ENCODE measurements around the gene NR2F2. TPM values are rescaled to one million over a fixed set of nuclear protein-coding genes. Genes with fewer than 3 reads are reported as not detected.
A peak's percentile ranks its signal among the peaks of the same experiment; 100 is the strongest.

The NR2F2 gene
- total RNA-seq, 2 donors from 2014 or later, result 41.2 to 43.5 TPM

DNA sequence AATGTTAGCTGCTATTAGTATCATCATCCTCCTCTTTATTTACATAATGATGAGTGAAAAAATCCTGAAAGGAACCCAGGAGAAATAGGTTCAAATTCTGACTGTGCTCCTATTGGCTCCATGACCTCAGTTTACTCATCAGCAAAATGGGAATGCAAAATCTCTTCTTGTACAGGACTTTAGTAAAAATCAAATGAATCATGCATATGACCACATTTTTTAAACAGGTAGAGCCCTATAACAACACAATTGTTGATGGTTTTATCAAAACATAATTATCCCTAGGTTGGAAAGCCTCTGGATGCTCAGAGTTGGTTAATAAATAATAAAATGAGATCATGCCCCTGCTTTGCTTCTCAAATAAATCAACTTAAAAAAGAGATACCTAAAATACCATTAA lies 16.0 kb upstream of the NR2F2 start:
- DNase-seq, result no peak
- intact Hi-C loops (cut with DNase I), result loop anchor here in 1 of 2 donors (10.0 kb wide), 1 partner anchor 560 kb away; no protein-coding TSS in a partner anchor
- no peak for ATAC-seq

DNA sequence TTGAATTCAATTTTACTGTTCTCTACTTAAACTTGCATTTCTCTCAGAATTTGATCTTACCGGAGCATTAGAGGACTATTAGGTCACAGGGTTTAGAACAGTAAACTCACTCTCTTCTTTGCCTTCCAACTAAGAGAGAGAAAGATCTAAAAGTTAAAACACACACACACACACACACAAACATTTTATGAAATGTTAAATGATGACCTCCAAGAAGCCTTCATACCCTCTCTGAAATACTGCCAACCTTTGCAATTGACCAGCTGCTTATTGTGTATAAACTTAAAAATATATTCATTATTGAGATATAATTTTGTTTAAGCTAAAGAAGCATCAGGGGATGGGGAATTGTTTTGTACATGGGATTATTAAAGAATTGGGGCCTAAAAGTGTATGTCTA lies 15.5 kb upstream of the NR2F2 start:
- ATAC-seq (no peak), DNase-seq (no peak)
- intact Hi-C loops (cut with DNase I), result loop anchor here in 1 of 2 donors (10.0 kb wide), 1 partner anchor 560 kb away; no protein-coding TSS in a partner anchor

GRCh38 chr15:96316953-96317629 lies 13.4 kb upstream of the NR2F2 start:
- intact Hi-C loops (cut with DNase I), result loop anchor here in 1 of 2 donors (10.0 kb wide), 1 partner anchor 562 kb away; no protein-coding TSS in a partner anchor
- DNase-seq, result no peak
- peak; percentile 35 to 62 for ATAC-seq

DNA sequence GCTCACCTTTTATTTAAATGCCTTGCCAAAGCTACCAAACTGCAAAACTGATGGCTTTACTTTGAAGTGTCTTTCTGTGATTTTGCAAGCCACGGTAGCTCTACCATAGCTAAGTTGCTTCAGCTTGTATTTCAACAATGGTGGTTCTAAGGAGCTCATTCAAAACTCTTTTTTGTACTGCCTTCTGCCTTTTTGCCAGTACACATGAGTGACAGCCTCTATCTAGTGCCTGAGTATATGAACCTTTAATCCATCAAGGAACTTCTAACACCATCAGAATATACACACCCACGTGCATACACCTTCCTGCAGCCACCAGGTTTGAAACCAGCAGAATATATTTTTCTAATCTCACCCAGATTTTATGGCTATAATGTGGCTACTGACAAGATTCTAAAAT lies 10.4 kb upstream of the NR2F2 start:
- DNase-seq (no peak), ATAC-seq (no peak)
- intact Hi-C loops (cut with DNase I), result loop anchor here (5.0 to 10.0 kb wide), 2 partner anchors 268 to 1055 kb away; no protein-coding TSS in a partner anchor

GRCh38 chr15:96320703-96321638 lies 9.5 kb upstream of the NR2F2 start:
- ATAC-seq (peak; percentile 3 to 6), DNase-seq (peak; percentile 39)
- intact Hi-C loops (cut with DNase I), result loop anchor here (5.0 to 10.0 kb wide), 2 partner anchors 269 to 1056 kb away; no protein-coding TSS in a partner anchor

- peak; percentile 46 for DNase-seq
- peak; percentile 35 to 55 for ATAC-seq
- intact Hi-C loops (cut with DNase I), result loop anchor here (5.0 to 10.0 kb wide), 2 partner anchors 270 to 1057 kb away; no protein-coding TSS in a partner anchor
Observed at GRCh38 chr15:96321639-96322535, 8.6 kb upstream of the NR2F2 start.

- ATAC-seq (peak; percentile 29 to 32), DNase-seq (peak; percentile 61)
- intact Hi-C loops (cut with DNase I), result loop anchor here (5.0 to 10.0 kb wide), 2 partner anchors 270 to 1058 kb away; no protein-coding TSS in a partner anchor
Observed at GRCh38 chr15:96322536-96323318, 7.8 kb upstream of the NR2F2 start.

DNA sequence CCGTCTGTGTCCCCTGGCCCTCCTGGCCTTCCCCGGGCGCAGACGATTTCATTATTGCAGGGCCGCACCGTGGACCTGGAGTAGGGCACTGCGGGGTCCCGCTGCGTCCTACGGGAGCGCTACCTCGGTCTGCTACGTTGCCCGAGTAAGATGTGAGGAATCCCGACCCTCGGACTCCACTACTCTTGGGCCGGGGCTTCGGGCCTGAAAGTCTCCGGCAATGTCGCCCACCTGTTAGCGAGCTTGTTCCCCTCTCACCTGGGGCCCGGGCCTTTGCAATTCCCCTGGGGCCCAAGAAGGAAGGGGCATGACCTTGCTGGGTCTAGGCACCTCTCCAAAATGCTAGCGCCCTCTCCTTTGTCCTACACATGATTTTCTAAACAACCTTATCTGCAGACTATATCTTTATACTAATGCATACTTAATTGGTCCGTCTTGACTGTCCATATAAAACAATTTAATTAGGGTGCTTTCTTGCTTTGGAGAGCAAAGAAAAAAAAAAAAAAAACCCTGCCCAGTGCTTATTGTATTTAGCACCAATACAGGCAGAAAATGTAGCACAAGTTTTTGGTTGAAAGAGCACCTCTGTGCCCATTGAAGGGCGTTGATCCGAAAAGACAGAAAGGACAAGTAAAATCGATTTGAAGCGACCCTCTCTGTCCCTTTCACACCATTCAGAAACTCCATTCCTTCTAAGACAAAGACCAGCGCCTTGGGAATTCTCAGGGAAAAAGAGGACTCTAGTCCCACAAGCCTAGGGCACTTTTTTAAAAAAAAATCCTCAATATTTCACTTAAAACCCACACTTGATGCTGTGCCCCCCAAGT lies 7.0 kb upstream of the NR2F2 start:
- ATAC-seq, result no peak
- no peak for DNase-seq
- intact Hi-C loops (cut with DNase I), result loop anchor here (5.0 to 10.0 kb wide), 2 partner anchors 271 to 1059 kb away; no protein-coding TSS in a partner anchor

DNA sequence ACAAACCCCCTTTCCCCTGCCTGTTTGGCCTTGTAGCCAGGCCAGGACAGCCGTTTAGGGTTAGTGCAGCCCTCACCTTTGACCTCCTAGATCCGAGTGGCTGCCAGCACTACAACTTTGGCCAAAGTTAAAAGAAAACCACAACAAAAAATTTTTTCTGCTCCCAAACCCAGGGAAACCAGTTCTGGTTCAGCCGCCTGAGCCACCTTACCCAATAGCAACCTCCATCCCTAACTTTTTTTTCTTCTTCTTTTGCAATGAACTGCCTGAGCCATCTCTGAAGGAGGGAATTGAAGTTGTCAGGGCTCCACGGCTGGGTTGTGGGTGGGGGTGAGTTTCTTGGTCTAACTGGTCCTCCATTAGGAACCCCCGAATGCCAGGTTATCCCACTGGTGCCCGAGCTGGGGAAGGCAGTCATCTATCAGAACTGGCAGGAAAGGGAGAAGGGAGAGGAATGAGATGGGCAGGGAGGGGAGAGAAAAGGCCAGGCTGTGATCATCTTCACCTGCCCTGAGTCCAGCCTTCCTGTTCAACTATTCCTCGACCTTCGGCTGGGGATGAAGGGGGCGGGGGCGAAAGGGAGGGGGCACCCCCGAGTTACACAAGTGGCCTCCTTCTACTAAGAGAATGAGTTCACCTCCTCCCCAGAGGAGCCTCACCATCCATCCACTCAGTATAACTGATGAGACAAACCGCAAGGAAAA lies 6.2 kb upstream of the NR2F2 start:
- peak; percentile 46 for DNase-seq
- no peak for ATAC-seq

DNA sequence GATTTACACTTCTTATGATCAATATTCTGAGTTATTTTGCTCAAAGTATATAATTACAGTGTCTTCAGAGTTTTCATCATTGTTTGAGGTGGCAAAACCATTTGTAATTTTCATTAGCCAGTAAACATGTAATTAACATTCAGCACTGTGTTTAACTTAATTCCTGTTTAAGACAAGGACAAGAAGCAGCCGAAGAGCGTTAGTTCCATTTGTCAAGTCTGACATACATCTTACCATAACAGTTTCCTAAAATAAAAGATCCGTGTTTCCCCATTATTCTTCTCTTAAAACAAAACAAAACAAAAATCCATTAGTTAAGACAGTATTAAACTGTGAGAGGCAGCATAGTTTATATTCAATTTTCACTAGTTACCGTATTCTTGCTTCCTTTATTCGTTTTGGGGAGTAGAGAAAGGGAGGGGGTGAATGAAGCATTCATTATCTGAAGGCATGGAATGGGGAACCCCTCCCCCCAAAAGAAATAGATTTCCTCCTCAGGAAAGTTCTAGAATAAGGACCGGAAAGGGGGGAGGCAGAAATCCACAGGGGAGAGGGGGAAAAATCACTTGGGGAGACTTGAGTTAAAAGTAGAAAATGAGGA lies 5.5 kb upstream of the NR2F2 start:
- ATAC-seq (no peak), DNase-seq (no peak)
- intact Hi-C loops (cut with DNase I), result loop anchor here (5.0 to 10.0 kb wide), 2 partner anchors 273 to 1060 kb away; no protein-coding TSS in a partner anchor

More for the DNA sequence above, 6.2 kb upstream of the NR2F2 start:
- intact Hi-C loops (cut with DNase I), result loop anchor here (5.0 to 10.0 kb wide), 2 partner anchors 272 to 1060 kb away; no protein-coding TSS in a partner anchor

- DNase-seq (no peak), ATAC-seq (no peak)
- intact Hi-C loops (cut with DNase I), result loop anchor here in 1 of 2 donors (10.0 kb wide), 1 partner anchor 1061 kb away; no protein-coding TSS in a partner anchor
Observed at GRCh38 chr15:96325541-96326327, 4.8 kb upstream of the NR2F2 start.

- intact Hi-C loops (cut with DNase I), result loop anchor here in 1 of 2 donors (10.0 kb wide), 1 partner anchor 1062 kb away; no protein-coding TSS in a partner anchor
- peak; percentile 52 for DNase-seq
- ATAC-seq, result peak; percentile 7 to 27
Observed at GRCh38 chr15:96326328-96327154, 4.0 kb upstream of the NR2F2 start.

- peak; percentile 29 to 44 for ATAC-seq
Observed at GRCh38 chr15:96327155-96327741, 3.3 kb upstream of the NR2F2 start.

More at GRCh38 chr15:96327155-96327741, 3.3 kb upstream of the NR2F2 start:
- intact Hi-C loops (cut with DNase I), result loop anchor here in 1 of 2 donors (10.0 kb wide), 1 partner anchor 1062 kb away; no protein-coding TSS in a partner anchor
- DNase-seq, result no peak

All from left cardiac atrium (tissue), 4 donors.